Left renal pelvis (tissue), 4 donors: ENCODE measurements around the gene IGF2BP2. TPM values are rescaled to one million over a fixed set of nuclear protein-coding genes. Genes with fewer than 3 reads are reported as not detected.
"Not testable (repeated sequence)": the region's sequence is repeated elsewhere in the genome, so short reads cannot be mapped to it uniquely, and the experiment has no call there.

ENCODE experiments used
- DNase-seq, 4 donors: peaks; one replicate each; pipeline ENCODE4 v3.0.0-alpha.2; 2013; ENCODE audit warnings: low read depth in 4 of 4, low spot score in 3 of 4
- polyA plus RNA-seq, 4 donors: library from polyadenylated mRNA; unstranded; fragments of 120-200 nt; gene quantifications; one replicate each; pipeline ENCODE4 v1.2.1, GENCODE V29; 2013; ENCODE audit not compliant: insufficient read length in 4 of 4

The IGF2BP2 gene
- polyA plus RNA-seq, 4 donors: 76.0 to 111 (median 95.6) TPM

DNA sequence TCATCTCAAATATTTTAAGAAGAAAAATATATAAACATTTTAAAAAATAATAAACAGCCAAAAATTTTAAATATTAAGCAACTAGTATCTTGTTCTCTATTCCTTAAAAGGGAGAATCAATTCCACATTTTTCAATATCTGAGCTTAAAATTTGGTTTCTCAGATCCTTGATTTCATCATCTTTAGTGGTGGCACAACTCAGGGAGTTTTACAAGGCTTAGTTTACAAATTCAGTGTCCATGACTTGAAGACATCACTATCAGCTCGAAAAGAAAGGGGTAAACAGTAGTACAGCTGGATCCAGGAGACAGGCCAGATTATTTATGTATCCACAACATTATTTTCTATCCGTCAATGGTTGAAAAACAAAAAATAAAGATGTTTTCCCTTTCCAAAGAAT is 11.6 kb downstream of the IGF2BP2 start:
- no peak for DNase-seq

DNA sequence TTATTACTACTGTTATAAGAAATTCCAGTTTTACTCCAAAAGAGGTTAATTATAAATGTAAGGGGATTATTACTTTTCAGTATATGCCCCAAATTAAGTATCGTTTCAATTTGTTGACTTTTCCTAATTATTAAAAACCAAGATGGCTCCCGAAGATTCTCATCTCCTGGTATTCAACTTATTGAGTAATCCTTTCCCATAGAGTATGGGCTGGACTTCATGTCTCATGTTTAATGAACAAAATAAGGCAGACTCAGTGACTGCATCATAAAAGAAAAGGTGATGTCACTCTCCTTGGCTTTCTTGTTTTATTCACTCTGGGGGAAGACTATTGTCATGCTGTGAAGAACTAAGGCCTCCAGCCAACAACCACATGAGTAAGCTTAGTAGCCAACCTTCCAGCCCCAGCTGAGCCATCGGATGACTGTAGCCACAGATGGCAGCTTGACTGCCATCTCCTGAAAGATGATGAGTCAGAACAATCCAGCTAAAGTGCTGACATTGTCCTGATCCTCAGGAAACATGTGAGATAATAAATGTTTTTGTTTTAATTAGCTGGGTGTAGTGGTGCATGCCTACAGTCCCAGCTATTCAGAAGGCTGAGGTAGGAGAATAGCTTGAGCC is 17.3 kb downstream of the IGF2BP2 start:
- DNase-seq: no peak

DNA sequence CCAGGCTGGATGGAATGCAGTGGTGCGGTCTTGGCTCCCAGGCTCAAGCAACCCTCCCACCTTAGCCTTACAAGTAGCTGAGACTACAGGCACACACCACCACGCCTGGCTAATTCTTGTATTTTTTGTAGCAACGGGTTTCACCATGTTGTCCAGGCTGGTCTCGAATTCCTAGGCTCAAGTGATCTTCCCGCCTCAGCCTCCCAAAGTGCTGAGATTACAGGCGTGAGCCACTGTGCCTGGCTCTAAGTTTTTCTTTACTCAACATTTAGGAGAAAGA is 26.1 kb downstream of the IGF2BP2 start:
- not testable (repeated sequence) for DNase-seq

DNA sequence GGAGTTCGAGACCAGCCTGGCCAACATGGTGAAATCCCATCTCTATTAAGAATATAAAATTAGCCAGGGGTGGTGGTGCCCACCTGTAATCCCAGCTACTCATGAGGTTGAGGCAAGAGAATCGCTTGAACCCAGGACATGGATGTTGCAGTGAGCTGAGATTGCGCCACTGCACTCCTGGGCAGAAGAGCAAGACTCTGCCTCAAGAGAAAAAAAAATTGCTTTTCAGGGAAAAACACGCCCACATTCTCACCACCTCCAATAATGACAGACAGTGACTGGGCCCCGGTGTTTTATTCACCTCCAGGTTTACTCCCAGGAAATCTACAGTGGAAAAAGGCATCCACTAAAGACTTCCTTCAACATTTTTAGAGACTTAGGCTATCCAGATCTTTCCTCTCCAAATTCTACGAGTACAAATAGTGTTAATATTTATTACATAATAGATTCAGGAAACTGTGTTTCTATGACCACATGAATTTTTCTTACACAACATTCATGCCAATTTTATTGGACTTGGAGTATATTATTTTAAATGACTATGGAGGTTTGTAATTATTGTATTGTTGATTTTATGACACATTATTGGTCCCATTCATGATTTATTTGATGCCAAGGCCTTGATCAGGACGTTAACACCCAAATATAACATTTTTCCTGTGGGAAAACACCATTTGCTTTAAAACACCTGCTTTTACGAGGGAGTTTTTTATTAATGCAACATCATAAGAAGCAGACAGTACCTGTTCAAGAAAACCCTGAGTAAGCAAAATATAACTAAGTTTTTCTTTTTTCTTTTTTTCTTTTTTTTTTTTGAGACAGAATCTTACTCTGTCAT is 26.6 kb downstream of the IGF2BP2 start:
- no peak for DNase-seq

DNA sequence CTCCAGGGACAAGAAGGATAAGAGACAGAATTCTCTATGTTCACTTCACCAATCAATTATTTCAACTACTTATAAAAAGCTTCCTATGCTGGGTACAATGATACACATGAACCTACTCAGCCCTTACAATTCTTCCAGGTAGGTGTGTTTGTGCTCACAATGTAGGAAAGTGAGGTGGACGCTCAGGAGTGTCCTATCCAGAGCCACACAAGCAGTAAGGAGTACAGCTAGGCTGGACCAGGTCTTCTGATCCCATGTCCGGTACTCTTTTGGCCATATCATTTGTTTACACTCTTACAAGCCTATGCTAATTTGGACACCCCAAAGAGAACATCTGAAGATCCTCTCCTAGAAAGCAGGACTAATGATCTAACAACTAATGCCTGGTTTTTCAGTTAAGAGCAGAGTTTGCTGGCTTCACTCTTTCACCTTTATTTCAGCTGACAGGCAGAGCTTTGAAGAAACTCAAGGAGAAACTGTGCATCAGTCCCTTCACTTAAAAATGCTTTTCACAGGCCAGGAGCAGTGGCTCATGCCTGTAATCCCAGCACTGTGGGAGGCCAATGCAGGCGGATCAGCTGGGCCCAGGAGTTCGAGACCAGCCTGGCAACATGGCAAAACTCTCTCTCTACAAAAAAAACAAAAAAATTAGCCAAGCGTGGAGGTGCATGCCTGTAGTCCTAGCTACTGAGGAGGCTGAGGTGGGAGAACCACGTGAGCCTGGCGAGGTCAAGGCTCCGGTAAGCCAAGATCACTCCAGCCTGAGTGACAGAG is 27.5 kb downstream of the IGF2BP2 start:
- no peak for DNase-seq

DNA sequence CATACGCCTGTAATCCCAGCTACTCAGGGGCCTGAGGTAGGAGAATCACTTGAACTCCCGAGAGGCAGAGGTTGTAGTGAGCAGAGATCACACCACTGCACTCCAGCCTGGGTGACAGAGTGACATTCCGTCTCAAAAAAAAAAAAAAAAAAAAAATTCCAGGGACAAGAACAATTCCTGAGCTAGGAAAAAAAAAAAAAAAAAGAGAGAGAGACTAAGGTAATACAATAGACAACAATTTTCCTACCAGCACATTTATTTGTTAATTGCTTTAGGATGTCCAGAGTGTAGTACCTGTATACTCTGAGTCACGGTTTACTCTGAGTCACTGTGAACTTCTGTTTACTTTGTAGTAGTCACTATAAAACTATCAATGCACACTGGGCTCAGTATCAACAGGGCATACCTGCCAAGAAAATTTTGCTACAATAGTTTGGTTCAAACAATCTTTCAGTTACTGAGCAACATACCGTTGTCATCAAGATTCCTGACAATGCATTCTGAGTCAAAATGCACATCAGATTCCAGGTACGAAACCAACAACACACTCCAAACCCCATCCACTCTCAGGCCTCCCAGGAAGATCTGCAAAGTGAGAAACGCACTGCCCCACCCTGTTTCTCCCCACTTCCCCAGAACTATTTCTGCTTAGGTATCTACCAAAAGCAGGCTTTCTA is 28.3 kb downstream of the IGF2BP2 start:
- DNase-seq: no peak

DNA sequence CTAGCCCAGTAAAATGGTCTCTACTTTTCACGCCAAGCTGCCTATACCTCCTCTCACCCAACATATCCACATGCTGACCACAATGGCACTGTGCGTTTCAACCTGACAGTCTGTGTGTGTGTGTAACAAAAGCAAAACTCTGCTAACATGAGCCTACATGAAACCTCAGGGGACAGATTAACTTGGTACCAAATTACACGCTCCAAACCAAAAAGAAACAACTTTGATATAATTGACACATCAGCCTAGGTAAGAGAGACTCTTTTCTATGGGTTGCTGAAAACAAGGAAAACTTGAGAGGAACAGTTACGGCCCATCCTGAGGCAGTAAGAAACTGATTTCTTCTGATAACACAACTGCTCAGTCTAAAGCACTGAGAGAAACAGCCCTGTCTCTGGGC is 31.5 kb downstream of the IGF2BP2 start:
- no peak for DNase-seq

DNA sequence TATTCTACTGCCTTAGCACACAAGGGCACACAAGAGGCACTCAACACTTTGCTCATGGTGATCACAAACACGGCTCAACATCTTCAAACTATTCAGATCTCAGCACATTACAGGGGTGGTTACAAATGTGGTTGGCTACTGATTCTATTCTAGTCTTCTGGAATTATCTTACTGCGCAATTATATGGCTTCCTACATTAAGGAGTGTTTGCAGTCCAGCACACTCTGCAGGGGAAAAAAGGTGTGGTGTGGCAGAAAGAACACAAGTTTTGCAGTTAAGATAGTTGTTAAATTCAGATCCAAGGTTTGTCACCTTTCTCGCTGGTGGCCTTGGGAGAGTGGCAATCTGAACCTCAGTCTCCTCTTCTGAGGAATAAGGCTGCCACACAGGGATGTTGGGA is 31.9 kb downstream of the IGF2BP2 start:
- DNase-seq: no peak

DNA sequence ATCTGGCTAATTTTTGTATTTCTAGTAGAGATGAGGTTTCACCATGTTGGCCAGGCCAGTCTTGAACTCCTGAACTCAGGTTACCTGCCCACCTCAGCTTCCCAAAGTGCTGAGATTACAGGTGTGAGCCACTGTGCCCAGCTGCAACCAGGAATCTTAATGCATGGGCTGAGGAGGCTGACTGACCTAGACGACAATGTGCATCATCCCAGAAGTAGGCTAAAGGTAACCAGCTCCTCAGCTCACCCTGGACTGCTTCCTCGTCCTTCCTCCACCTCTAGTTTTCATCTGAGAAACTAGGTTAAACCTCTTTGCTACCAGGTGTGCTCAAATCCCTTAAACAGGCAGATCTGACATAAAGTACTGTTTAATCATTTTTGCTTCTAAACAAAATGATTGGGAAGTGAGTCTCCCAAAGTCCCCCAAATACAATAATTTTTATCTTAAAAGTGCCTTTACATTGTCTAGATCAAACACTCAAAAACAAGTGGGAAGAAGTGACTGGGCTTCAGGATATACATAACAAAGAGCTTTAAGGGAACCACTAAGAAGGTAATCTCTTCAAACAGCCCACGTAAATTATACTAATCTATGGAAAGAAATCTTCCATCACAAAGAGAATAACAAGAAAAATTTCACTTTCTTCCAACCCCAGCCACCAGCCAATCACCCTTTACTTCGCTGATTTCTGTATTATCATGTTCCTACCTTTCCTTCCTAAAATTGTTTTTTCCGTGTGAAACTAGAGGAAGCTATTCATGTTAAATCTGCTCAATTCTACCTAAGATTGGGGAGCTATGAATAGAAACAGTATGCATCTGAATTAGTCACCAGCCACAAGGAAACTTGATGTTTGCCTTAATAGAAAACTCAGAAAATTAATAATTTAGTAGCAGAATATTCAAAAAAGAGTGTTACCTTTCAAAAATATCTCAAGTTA is 34.7 kb downstream of the IGF2BP2 start:
- DNase-seq: no peak

DNA sequence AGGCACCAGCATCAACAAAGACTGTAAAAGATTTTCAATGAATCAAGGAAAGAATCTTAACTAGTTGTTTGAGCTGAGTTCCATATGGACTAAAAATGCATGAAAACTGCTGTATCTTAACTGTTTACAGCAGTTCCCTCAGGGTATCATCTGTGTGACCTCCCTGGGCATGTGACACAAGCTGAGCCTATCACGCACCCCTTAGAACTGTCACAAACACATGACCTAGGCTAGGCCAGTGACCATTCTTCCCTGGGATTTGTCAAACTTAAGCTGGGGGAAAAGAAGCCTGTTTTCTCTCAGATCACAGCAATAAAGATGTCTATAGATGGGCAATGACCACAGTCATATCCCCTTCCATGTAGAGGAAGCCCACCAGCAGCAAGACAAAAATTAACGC is 35.7 kb downstream of the IGF2BP2 start:
- no peak for DNase-seq

DNA sequence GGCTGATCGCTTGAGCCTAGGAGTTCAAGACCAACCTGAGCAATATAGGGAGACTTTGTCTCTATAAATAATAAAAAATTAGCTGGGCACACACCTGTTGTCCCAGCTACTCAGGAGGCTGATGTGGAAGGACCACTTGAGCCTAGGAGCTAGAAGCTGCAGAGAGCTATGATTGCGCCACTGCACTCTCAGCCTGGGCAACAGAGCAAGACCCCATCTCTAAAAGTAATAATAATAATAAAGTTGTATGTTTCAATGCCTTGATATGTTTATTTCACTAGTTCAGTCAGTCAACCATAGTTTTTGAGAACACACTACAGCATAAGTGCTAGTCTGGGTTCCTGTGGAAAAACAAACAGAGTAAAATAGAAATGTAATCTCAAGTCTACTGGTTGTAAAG is 36.5 kb downstream of the IGF2BP2 start:
- DNase-seq: no peak

DNA sequence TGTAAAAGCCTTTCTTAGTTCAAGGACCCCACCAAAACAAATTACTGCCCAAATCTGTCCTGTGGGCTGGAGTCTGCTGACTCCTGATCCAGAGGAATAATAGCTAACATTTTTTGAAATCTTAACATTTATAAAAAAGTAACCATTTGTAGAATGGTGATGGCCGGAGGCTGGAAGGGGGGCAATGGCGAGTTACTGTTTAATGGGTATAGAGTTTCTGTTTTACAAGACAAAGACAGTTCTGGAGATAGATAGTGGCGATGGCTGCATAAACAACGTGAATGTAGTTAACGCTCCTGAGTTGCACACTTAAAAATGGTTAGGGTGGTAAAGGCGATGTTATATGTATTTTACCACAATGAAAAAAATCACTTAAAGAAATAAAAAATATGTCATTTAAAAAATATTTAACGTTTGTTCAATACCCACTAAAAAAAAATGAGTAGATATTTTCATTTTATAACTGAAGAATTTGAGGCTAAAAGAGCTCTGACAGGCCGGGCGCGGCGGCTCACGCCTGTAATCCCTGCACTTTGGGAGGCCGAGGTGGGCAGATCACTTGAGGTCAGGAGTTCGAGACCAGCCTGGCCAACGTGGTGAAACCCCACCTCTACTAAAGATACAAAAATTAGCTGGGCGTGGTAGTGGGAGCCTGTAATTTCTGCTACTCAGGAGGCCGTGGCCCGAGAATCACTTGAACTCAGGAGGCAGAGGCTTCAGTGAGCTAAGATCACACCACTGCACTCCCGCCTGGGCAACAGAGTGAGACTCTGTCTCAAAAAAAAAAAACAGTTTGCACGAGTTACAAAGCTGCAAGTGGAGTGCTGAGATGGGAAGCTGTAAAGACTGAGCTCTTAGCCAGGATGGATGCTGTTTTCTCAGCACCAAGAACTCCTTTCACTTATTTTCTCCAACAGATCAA is 37.6 kb downstream of the IGF2BP2 start:
- DNase-seq: no peak

DNA sequence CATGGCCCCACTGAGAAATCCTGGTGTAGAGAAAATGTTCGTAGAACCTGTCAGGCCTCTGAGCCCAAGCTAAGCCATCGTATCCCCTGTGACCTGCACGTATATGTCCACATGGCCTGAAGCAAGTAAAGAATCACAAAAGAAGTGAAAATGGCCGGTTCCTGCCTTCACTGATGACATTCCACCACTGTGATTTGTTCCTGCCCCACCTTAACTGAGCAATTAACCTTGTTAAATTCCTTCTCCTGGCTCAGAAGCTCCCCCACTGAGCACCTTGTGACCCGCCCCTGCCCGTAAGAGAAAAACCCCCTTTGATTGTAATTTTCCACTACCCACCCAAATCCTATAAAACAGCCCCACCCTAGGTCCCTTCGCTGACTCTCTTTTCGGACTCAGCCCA is 38.6 kb downstream of the IGF2BP2 start:
- not testable (repeated sequence) for DNase-seq

DNA sequence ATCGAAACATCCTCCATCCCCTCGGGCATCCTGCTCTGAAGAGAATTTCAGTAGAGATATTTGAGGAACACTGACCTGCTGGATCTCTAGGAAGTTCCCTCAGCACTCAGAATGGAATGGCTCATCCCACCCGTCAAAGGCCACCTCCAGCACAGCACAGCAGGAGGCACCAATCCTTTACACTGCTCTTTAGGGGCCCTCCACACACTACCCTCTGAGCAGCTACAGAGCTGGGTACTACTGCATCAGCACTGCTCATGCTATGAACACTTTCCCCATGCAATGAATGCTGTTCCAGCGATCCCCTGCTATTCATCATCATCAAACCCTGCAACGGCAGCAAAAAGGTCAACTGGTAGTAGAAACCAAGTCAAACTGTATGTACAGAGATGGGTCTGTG is 40.5 kb downstream of the IGF2BP2 start:
- DNase-seq: no peak

DNA sequence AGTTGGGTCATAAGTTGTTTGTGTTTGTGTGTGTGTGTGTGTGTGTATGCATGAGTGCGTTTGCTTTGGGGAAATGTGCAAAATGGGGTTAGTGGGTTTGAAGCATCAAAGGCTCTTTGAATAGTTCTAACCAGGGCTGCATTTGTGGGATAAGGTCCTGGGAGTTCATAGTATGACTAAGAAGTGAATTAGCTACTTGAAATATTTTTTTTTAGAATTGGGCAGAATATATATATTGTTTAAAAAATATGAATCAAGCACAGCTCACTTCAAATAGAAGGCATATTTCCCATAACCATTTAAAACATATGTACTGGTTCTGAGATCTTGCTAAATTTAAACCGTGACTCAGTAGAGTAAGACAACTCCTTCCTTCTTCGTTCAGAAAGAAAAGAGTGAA is 43.1 kb downstream of the IGF2BP2 start:
- DNase-seq: no peak

DNA sequence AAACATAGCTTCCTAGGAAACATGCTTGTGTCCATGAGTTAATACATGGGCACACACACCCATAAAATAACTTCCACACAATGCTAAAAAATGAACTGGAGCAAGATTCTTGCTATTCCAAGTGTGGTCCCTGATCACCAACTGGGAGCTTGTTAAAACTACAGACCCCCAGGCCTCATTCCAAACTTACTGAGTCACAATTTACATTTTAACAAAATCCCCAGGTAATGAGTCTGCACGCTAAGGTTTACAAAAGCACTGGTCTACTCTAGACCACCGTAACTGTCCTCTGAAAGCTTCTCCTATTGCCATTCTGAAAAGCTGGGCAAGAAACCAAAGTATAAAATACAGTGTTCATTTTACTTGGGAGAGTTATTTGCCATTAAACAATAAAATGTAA is 45.4 kb downstream of the IGF2BP2 start:
- no peak for DNase-seq

DNA sequence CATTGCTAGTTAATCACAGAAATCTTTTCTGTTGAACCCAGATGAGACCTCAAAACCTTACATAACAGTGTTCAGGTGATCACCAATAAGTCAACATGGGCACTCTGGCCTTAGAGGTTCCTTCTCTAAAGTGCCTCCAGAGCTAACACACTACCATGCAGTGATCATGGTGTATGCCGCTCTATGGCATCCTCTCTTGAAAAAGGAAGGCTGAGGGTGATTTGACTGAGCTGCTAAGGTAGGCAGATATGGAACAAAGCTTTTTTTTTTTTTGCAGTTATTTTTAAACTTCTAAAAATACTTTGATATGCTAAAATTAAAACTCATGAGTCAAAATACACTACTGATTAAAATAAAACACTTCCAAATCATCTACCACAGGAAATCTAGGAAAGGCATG is 46.0 kb downstream of the IGF2BP2 start:
- DNase-seq: no peak

DNA sequence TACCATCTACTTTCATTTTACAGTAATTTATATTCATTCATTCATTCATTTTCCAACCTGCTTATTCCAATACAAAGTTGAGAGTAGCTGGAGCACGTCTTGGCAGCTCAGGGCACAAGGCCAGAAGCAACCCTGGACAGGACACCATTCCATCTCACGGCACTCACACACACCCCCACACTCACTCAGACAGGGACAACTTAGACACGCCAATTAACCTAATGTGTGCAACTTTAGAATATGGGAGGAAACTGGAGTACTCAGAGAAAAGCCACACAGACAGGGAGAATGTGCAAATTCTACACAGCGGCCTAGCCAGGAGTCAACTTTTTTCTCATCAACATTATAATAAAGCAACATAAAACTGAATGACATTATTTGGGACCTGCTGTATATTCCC is 46.7 kb downstream of the IGF2BP2 start:
- no peak for DNase-seq

DNA sequence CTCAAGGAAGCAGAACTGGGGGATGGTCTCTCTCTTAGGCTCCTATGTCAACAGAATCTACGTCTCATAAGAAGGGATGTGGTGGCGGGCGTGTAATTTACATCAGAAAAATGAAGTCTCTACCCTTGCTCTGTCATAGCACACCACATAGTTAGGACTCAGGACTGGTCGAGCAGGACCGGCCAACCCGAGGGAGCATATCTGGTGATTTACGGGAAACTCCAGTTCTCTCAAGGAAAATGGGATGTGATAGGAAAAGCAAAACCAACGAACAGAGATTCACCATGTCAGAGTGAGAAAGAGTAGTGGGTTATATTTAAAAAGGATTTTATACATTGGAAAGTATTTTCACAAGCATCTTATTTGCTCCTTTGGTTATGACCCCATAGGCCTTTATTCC is 54.7 kb downstream of the IGF2BP2 start:
- no peak for DNase-seq
